DMS 273 (cell line): Measurements from ENCODE around the gene IZUMO1.
"Not testable (repeated sequence)": the region's sequence is repeated elsewhere in the genome, so short reads cannot be mapped to it uniquely, and the experiment has no call there.

Experiments used
- DNase-seq: peaks from one replicate; lab custom pipeline; 2025; ENCODE audit not compliant: unreplicated experiment; lab: John Stamatoyannopoulos, UW

IZUMO1 gene

GRCh38 chr19:48738557-48739403, 7.9 kb downstream of the IZUMO1 start:
- DNase-seq = peak; percentile 98

- DNase-seq = peak; percentile 83
Observed at GRCh38 chr19:48737360-48737998, 9.2 kb downstream of the IZUMO1 start.

GRCh38 chr19:48735031-48735615, 11.6 kb downstream of the IZUMO1 start:
- DNase-seq = peak; percentile 26

- DNase-seq = no peak
Observed at GRCh38 chr19:48734625-48735024, 12.1 kb downstream of the IZUMO1 start.

- no peak for DNase-seq
Observed at GRCh38 chr19:48731452-48731851, 15.3 kb downstream of the IZUMO1 start.

- no peak for DNase-seq
Observed at GRCh38 chr19:48728911-48729664, 17.6 kb downstream of the IZUMO1 start.

- no peak for DNase-seq
Observed at GRCh38 chr19:48726556-48726955, 20.2 kb downstream of the IZUMO1 start.

GRCh38 chr19:48724796-48725753, 21.6 kb downstream of the IZUMO1 start:
- DNase-seq = peak; percentile 81

- no peak for DNase-seq
Observed at GRCh38 chr19:48722196-48722708, 24.5 kb downstream of the IZUMO1 start.

GRCh38 chr19:48720613-48721296, 26.0 kb downstream of the IZUMO1 start:
- DNase-seq = peak; percentile 100

GRCh38 chr19:48720251-48720612, 26.5 kb downstream of the IZUMO1 start:
- no peak for DNase-seq

- DNase-seq = peak; percentile 46
Observed at GRCh38 chr19:48719263-48720171, 27.2 kb downstream of the IZUMO1 start, which contains the start of gene MAMSTR. TSS of gene MAMSTR (minus strand) at chr19:48719725. CDS start at chr19:48719031, 694 bp downstream.

GRCh38 chr19:48718711-48719231, 27.9 kb downstream of the IZUMO1 start:
- DNase-seq = no peak

GRCh38 chr19:48718106-48718505, 28.6 kb downstream of the IZUMO1 start:
- not testable (repeated sequence) for DNase-seq

GRCh38 chr19:48716562-48717291, 30.0 kb downstream of the IZUMO1 start:
- DNase-seq = peak; percentile 95

- peak; percentile 83 for DNase-seq
Observed at GRCh38 chr19:48715681-48716171, 31.0 kb downstream of the IZUMO1 start.
